Measurements from ENCODE around the gene C12orf76. TPM values are rescaled to one million over a fixed set of nuclear protein-coding genes. Genes with fewer than 3 reads are reported as not detected.
"Not testable (repeated sequence)": the region's sequence is repeated elsewhere in the genome, so short reads cannot be mapped to it uniquely, and the experiment has no call there.

The C12orf76 gene
- total and polyA plus RNA-seq, 9 of the 15 experiments (the other 6 are each of a cell fraction or from before 2014, with no cell fraction given) = 6.3 to 38.6 (median 12.3) TPM

DNA sequence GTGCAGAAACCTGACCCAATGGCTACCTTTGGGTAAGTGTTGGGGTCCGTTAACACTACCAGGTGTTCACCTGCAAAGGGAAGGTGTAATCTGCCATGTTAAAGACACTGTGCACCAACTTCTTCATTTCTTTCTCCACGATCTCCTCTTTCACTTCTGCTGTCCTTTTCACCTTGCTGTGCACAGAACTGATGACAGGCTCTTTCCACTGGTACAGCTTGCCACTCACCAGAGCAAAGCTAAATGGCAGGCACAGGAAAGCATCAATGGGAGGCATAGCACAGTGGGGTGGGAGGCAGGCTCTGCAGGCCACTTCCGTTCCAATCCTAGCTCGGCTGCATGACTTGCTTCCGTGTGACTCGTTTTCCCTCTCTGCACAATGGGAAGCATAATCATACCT lies 2.6 kb upstream of the C12orf76 start (continued):
- TF ChIP-seq JUNB (CRISPR knock-in tag; conservative IDR thresholded peaks at IDR 0.05) (no peak), NFXL1 (CRISPR knock-in tag; IDR thresholded peaks at IDR 0.05) (no peak), FOXJ3 (CRISPR knock-in tag; IDR thresholded peaks at IDR 0.05) (no peak)
- TF ChIP-seq, protein P1, sequence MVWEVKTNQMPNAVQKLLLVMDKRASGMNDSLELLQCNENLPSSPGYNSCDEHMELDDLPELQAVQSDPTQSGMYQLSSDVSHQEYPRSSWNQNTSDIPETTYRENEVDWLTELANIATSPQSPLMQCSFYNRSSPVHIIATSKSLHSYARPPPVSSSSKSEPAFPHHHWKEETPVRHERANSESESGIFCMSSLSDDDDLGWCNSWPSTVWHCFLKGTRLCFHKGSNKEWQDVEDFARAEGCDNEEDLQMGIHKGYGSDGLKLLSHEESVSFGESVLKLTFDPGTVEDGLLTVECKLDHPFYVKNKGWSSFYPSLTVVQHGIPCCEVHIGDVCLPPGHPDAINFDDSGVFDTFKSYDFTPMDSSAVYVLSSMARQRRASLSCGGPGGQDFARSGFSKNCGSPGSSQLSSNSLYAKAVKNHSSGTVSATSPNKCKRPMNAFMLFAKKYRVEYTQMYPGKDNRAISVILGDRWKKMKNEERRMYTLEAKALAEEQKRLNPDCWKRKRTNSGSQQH (CRISPR knock-in tag; IDR thresholded peaks at IDR 0.05) = no peak

DNA sequence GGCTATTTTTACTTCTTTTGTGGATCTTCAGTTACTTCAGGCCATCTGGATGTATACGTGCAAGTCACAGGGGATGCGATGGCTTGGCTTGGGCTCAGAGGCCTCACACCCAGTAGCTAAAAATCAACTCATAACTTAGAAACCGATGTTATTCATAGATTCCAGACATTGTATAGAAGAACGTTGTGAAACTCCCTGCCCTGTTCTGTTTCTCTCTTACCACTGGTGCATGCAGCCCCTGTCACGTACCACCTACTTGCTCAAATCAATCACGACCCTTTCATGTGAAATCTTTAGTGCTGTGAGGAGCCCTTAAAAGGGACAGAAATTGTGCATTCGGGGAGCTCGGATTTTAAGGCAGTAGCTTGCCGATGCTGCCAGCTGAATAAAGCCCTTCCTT lies 1.3 kb upstream of the C12orf76 start:
- H3K27me3 ChIP-seq (ENCODE audit: control insufficient read depth in 2 of 2, insufficient read depth in 2 of 2, low read length in 2 of 2); ATAC-seq; H3K4me3 ChIP-seq; CTCF ChIA-PET (ENCODE audit: low intra/inter-chr PET ratio); H3K9me1 ChIP-seq (ENCODE audit: control insufficient read depth, insufficient read depth, low read length); in situ Hi-C loops (cut with MboI); H3K4me2 ChIP-seq (ENCODE audit: insufficient read depth, low read length); BruUV-seq (replicated peaks); H3K36me3 ChIP-seq (ENCODE audit: control insufficient read depth, insufficient read depth, low read length); H3K27ac ChIP-seq (ENCODE audit: extremely low read depth, low read depth, low read length); H3K9me3 ChIP-seq (replicated peaks; ENCODE audit: control insufficient read depth, insufficient read depth, low read depth, low read length); H4K20me1 ChIP-seq (replicated peaks; ENCODE audit: control insufficient read depth, insufficient read depth, low read length); DNase-seq (ENCODE audit: extremely low read depth in 1 of 4, low spot score in 3 of 4); H3K9ac ChIP-seq (ENCODE audit: insufficient read depth in 1 of 2, low read depth in 2 of 2, low read length in 2 of 2); FAIRE-seq: not testable (repeated sequence)
- Histone ChIP-seq H3K4me1 (replicated peaks in 1 of 2; ENCODE audit: control insufficient read depth in 2 of 2, insufficient read depth in 2 of 2, low read length in 2 of 2) (peaks cover 11 to 16% of the 10 kb centered on the region in 2 experiments), H3K79me2 (ENCODE audit: control insufficient read depth, insufficient read depth, low read length) (peaks cover 17% of the 10 kb centered on the region), H2AFZ (ENCODE audit: low read depth, low read length) (peak overlapping the region; percentile 94; the same call in 1 of the 2 replicates)
- 79% methylated on average over 9 of the region's 9 CpGs for WGBS (ENCODE audit: insufficient coverage, low coverage, missing lambda C conversion rate)
- POLR2A ChIA-PET = interaction anchor here (0.6 to 0.8 kb wide), 3 partner anchors 10 to 116 kb away, joined by 3 read pairs; no protein-coding TSS in a partner anchor
- intact Hi-C loops (cut with micrococcal nuclease) = loop anchor here (5.0 kb wide), 1 partner anchor 48 kb away; no protein-coding TSS in a partner anchor

Data from K562 (cell line).